NB4 (cell line): ENCODE results near the gene ABT1.

Source experiments
- CTCF ChIP-seq: IDR thresholded peaks from one replicate; pipeline ENCODE4 v1.5.1; 2012; ENCODE audit warnings: low read depth, low read length
- MAX ChIP-seq: IDR thresholded peaks from 2 replicates; pipeline ENCODE4 v1.6.1; 2011; ENCODE audit warnings: low read depth, low read length
- MYC ChIP-seq: IDR thresholded peaks from 2 replicates; pipeline ENCODE4 v1.6.1; 2011; ENCODE audit warnings: low read depth, low read length
- POLR2A ChIP-seq: IDR thresholded peaks from 2 replicates; pipeline ENCODE4 v1.6.1; 2011; ENCODE audit warnings: mild to moderate bottlenecking; ENCODE audit not compliant: insufficient read length; ENCODE audit errors: extremely low read depth

- TF ChIP-seq CTCF (no peak), POLR2A (no peak), MAX (no peak), MYC (no peak)
These were observed 625 bp downstream of the ABT1 start for GRCh38 chr6:26597389-26597766.
